Astrocyte of the spinal cord (primary cell): ENCODE results near the gene RPS6KA5.
"Not testable (repeated sequence)": the region's sequence is repeated elsewhere in the genome, so short reads cannot be mapped to it uniquely, and the experiment has no call there.

Experiments
- DNase-seq: peaks from one replicate; pipeline ENCODE4 v3.0.0; 2011; ENCODE audit warnings: low read depth, low spot score
- H3K4me3 ChIP-seq: 2 replicates; pipeline ENCODE4 v1.5.1; 2011; ENCODE audit warnings: low read depth, mild to moderate bottlenecking, low read length, moderate library complexity
- CTCF ChIP-seq: IDR thresholded peaks from 2 replicates; pipeline ENCODE4 v1.5.1; 2012; ENCODE audit warnings: low read depth, mild to moderate bottlenecking, low read length, inconsistent platforms
- in situ Hi-C: cut with HindIII; loops from 2 replicates; pipeline ENCODE4 v1.10.0; 2017; ENCODE audit warnings: low sequenced_read_pairs

RPS6KA5 gene

GRCh38 chr14:91035855-91036254 lies 24.6 kb downstream of the RPS6KA5 start:
- no peak for TF ChIP-seq CTCF
- no peak overlapping the region for H3K4me3 ChIP-seq
- DNase-seq, result no peak
- in situ Hi-C loops, result no loop called here

GRCh38 chr14:91034379-91034778 lies 26.1 kb downstream of the RPS6KA5 start:
- H3K4me3 ChIP-seq, DNase-seq, in situ Hi-C loops: not testable (repeated sequence)

- TF ChIP-seq CTCF, result no peak
- DNase-seq, result no peak
- no peak overlapping the region for H3K4me3 ChIP-seq
- in situ Hi-C loops, result no loop called here
Measured at GRCh38 chr14:91032248-91032647, 28.2 kb downstream of the RPS6KA5 start.

GRCh38 chr14:91031666-91032065 lies 28.8 kb downstream of the RPS6KA5 start:
- TF ChIP-seq CTCF, result no peak
- no peak for DNase-seq
- in situ Hi-C loops, result no loop called here
- no peak overlapping the region for H3K4me3 ChIP-seq

- no peak for TF ChIP-seq CTCF
Measured at GRCh38 chr14:91029456-91030217, 30.8 kb downstream of the RPS6KA5 start.

GRCh38 chr14:91027561-91027960 lies 32.9 kb downstream of the RPS6KA5 start:
- in situ Hi-C loops, result no loop called here
- no peak for TF ChIP-seq CTCF
- no peak for DNase-seq
- no peak overlapping the region for H3K4me3 ChIP-seq

More at GRCh38 chr14:91029456-91030217, 30.8 kb downstream of the RPS6KA5 start:
- in situ Hi-C loops, result no loop called here
- H3K4me3 ChIP-seq, result no peak overlapping the region
- DNase-seq, result no peak

- H3K4me3 ChIP-seq, DNase-seq, in situ Hi-C loops: not testable (repeated sequence)
Measured at GRCh38 chr14:91022622-91023028, 37.8 kb downstream of the RPS6KA5 start.
